Breast epithelium (tissue), 3 donors: Measurements from ENCODE around the gene KIF1A.

Experiments used
- POLR2AphosphoS5 ChIP-seq, 3 donors: sonication (generic); formaldehyde crosslinking; IDR thresholded peaks; one replicate each; pipeline ENCODE4 v1.6.1; 2017; ENCODE audit warnings: antibody characterized with exemption in 3 of 3
- TF ChIP-seq, protein P1 (sequence below), 3 donors: fragments of 450-650 bp; IDR thresholded peaks; one replicate each; pipeline ENCODE4 v1.5.1; 2016 to 2017; ENCODE audit warnings: antibody characterized with exemption in 3 of 3, mild to moderate bottlenecking in 3 of 3, moderate library complexity in 3 of 3

DNA sequence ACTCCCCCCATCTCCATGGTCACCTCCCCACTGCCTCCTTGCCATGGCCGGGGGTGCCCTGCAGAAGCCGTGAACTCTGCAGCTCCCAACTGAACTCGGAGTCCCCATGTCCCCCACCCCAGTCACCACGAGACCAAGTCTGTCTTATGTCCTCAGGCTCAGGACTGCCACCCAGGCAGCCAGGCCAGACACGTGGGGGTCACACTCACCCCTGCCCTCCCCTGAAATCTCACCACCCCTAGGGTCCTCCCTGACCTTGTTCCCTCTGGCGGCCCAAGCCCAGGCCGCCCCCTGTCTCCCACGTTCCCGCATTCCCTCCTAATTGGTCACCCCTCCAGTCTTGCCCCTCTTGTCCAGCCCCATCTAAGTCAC, 117.4 kb downstream of the KIF1A start:
- TF ChIP-seq, protein P1, sequence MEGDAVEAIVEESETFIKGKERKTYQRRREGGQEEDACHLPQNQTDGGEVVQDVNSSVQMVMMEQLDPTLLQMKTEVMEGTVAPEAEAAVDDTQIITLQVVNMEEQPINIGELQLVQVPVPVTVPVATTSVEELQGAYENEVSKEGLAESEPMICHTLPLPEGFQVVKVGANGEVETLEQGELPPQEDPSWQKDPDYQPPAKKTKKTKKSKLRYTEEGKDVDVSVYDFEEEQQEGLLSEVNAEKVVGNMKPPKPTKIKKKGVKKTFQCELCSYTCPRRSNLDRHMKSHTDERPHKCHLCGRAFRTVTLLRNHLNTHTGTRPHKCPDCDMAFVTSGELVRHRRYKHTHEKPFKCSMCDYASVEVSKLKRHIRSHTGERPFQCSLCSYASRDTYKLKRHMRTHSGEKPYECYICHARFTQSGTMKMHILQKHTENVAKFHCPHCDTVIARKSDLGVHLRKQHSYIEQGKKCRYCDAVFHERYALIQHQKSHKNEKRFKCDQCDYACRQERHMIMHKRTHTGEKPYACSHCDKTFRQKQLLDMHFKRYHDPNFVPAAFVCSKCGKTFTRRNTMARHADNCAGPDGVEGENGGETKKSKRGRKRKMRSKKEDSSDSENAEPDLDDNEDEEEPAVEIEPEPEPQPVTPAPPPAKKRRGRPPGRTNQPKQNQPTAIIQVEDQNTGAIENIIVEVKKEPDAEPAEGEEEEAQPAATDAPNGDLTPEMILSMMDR (IDR thresholded peaks at IDR 0.05) = no peak
- TF ChIP-seq POLR2AphosphoS5 (IDR thresholded peaks at IDR 0.05) = no peak
